KOPT-K1 (cell line): Measurements from ENCODE around the gene EIF2S3B.
"Not testable (repeated sequence)": the region's sequence is repeated elsewhere in the genome, so short reads cannot be mapped to it uniquely, and the experiment has no call there.

Experiments
- H3K27ac ChIP-seq: fragments of 200-600 bp; sonication (generic); 2 replicates; pipeline ENCODE4 v1.5.1; 2016; ENCODE audit warnings: antibody characterized with exemption, mild to moderate bottlenecking, low read depth, low read length; ENCODE audit not compliant: poor library complexity, severe bottlenecking
- H3K36me3 ChIP-seq: fragments of 200-600 bp; sonication (generic); 2 replicates; pipeline ENCODE4 v1.5.1; 2017; ENCODE audit warnings: antibody characterized with exemption, mild to moderate bottlenecking, low read length, moderate library complexity; ENCODE audit not compliant: insufficient read depth
- H3K9me3 ChIP-seq: fragments of 200-600 bp; sonication (generic); 2 replicates; pipeline ENCODE4 v1.5.1; 2017; ENCODE audit warnings: antibody characterized with exemption, low read length, mild to moderate bottlenecking; ENCODE audit not compliant: insufficient read depth, poor library complexity, severe bottlenecking

EIF2S3B gene

DNA sequence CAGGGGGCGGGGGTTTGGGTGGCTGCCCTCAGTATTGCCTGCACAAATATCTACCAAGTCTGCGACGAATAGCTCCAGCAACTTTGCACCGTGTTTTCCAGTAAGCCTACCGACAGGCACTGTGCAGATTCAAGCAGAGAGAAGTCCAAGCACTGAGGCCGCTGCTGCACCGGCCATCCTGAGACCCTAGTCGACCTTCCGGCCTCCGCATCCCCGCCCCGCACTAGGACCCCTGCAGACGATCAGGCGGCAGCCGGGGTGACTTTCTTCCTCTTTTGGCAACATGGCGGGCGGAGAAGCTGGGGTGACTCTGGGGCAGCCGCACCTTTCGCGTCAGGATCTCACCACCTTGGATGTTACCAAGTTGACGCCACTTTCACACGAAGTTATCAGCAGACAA lies at the start of gene EIF2S3B:
Gene EIF2S3B, plus strand, starts transcription at position 271 of the 400 bp plus-strand sequence. Its CDS starts 13 bp downstream, at position 284.
- Histone ChIP-seq H3K9me3 (no peaks in the 10 kb centered on the region), H3K36me3 (no peaks in the 10 kb centered on the region), H3K27ac (no peak within 1 kb of the TSS)

DNA sequence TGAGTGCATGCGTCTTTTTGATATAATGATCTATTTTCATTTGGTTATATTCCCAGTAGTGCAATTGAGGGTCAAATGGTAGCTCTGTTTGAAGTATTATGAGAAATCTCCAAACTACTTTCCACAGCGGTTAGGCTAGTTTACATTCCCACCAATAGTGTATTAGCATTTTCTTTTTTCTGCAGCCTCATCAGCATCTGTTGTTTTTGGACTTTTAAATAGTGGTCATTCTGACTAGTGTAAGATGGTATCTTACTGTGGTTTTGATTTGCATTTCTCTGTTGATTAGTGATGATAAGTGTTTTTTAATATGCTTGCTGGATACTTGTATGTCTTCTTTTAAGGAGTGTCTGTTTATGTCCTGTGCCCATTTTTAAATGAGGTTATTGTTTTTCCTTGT lies 48.8 kb upstream of the EIF2S3B start:
- Histone ChIP-seq H3K9me3 (peaks cover 32% of the 10 kb centered on the region), H3K27ac (no peak overlapping the region), H3K36me3 (no peaks in the 10 kb centered on the region)

DNA sequence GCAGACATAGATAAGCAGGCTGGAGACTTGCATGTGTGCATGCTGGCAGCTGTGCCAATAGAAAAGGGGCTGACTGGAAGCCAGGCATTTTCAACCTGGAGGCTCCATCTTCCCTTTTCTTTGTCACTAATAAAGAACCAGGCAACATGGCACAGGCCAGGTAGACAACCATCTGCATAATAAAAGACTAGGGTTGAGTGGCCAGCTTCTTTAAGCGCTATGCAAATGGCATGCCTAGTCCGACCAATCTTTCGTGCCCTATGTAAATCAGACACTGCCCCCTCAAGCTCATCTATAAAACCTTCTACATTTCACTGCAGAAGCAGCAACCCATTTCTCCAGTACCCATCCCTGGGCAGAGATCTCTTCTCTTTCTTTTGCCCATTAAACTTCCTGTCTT lies 47.9 kb upstream of the EIF2S3B start:
- H3K27ac ChIP-seq = no peak overlapping the region
- peaks cover 32% of the 10 kb centered on the region for H3K9me3 ChIP-seq
- H3K36me3 ChIP-seq = no peaks in the 10 kb centered on the region

DNA sequence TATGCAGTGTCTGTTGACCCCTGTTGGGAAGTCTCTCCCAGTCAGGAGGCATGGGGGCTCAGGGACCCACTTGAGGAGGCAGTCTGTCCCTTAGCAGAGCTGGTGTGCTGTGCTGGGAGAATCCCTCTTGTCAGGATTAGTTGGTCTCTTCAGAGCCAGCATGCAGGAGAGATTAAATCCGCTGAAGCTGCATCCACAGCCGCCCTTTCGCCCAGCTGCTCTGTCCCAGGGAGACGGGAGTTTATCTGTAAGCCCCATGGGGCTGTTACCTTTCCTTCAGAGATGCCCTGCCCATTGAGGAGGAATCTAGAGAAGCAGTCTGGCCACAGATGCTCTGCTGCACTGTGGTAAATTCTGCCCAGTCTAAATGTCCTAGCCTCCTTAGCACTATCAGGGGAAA lies 39.4 kb upstream of the EIF2S3B start:
- H3K9me3 ChIP-seq = no peaks in the 10 kb centered on the region
- H3K27ac ChIP-seq = no peak overlapping the region
- H3K36me3 ChIP-seq = no peaks in the 10 kb centered on the region

DNA sequence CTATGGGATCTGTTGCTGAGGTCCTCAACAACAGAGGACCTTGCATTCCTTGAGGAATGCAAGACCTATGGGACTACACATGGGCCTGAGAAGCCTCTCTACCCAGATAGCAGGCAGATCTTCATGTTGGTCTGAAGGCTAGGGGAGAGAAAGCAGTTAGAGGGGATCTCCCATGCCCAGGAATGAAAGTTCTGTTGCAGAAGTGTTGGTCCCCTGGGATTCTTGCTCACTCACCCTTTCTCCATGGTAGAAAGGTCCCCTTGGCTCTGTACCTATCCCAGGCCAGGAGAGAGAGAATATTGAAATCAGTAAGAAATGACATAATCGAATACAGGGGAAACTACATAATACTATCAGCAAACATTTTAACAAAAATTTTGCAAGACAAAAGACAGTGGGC lies 36.0 kb upstream of the EIF2S3B start:
- H3K27ac ChIP-seq = no peak overlapping the region
- H3K36me3 ChIP-seq = no peaks in the 10 kb centered on the region
- no peaks in the 10 kb centered on the region for H3K9me3 ChIP-seq

DNA sequence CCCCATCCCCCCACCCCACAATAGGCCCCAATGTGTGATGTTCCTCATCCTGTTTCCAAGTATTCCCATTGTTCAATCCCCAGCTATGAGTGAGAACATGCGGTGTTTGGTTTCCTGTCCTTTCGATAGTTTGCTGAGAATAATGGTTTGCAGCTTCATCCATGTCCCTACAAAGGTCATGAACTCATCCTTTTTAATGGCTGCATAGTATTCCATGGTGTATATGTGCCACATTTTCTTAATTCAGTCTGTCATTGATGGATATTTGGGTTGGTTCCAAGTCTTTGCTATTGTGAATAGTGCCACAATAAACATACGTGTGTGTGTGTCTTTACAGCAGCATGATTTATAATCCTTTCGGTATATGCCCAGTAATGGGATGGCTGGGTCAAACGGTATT lies 32.9 kb upstream of the EIF2S3B start:
- not testable (repeated sequence) for H3K36me3 ChIP-seq, H3K27ac ChIP-seq, H3K9me3 ChIP-seq

DNA sequence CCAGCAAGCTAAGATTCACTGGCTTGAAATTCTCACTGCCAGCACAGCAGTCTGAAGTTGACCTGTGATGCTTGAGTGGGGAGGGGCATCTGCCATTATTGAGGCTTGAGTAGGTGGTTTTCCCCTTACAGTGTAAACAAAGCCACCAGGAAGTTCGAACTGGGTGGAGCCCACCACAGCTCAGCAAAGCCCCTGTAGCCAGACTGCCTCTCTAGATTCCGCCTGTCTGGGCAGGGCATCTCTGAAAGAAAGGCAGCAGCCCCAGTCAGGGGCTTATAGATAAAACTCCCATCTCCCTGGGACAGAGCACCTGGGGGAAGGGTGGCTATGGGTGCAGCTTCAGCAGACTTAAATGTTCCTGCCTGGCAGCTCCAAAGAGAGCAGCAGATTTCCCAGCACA lies 23.8 kb upstream of the EIF2S3B start:
- not testable (repeated sequence) for H3K36me3 ChIP-seq, H3K9me3 ChIP-seq, H3K27ac ChIP-seq

DNA sequence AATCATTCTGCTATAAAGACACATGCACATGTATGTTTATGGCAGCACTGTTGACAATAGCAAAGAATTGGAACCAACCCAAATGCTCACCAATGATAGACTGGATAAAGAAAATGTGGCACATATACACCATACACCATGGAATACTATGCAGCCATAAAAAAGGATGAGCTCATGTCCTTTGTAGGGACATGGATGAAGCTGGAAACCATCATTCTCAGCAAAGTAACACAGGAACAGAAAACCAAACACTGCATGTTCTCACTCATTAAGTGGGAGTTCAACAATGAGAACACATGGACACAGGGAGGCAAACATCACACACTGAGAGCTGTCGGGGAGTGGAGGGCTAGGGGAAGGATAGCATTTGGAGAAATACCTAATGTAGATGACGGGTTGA lies 18.4 kb upstream of the EIF2S3B start:
- H3K36me3 ChIP-seq, H3K9me3 ChIP-seq, H3K27ac ChIP-seq: not testable (repeated sequence)

DNA sequence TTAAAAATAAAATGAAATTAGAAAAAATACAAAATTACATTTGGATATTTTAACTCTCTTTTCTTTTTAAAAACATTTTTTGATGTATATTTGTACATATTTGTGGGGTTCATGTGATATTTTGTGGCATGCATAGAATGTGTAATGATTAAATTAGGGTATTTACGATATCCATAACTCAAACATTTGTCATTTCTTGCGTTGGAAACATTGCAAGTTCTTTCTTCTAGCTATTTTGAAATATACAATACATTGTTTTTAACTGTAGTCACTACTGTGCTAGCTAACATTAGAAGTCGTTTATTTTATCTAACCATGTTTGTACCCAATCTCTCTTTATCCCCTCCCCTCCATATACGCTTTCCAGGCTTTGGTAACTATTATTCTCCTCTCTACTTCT lies 13.9 kb upstream of the EIF2S3B start:
- no peaks in the 10 kb centered on the region for H3K9me3 ChIP-seq
- no peak overlapping the region for H3K27ac ChIP-seq
- H3K36me3 ChIP-seq = no peaks in the 10 kb centered on the region

DNA sequence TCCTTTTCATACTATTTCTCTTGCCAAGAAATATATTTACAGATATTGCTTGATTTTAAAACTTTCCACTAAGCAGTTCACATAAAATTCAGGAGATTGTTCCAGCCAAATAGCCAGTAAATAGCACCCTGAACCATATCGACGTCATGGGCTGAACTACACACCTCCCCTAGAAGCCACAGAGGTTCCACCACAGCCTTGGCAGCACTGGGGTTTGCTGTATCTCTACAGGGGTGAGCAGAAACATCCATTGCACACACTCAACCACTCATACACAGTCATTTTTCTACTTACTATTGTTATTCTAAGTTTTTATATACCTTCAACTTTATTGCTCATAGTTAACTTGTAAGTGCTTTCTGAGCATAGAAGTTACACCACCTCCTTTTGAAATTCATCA lies 8.1 kb upstream of the EIF2S3B start:
- H3K36me3 ChIP-seq = no peaks in the 10 kb centered on the region
- no peaks in the 10 kb centered on the region for H3K9me3 ChIP-seq
- H3K27ac ChIP-seq = no peak overlapping the region

DNA sequence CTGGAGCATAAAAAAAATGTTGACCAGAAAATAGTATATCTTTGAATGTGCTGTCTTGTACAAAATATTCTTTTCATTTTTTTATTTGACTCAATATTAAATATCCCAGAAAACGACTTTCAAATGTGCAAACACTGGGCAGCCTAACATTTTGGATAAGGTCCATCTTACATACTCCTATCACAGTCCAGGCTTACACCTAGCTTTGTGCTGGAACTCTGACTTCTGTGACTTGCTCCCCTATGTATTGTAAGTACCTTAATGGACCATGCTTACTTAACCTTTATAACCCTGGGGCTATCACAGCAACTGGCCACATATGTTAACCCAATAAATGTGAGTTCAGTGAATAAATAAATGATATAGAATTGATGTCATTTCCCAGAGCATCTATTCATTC lies 7.6 kb upstream of the EIF2S3B start:
- no peaks in the 10 kb centered on the region for H3K9me3 ChIP-seq
- no peak overlapping the region for H3K27ac ChIP-seq
- H3K36me3 ChIP-seq = no peaks in the 10 kb centered on the region

DNA sequence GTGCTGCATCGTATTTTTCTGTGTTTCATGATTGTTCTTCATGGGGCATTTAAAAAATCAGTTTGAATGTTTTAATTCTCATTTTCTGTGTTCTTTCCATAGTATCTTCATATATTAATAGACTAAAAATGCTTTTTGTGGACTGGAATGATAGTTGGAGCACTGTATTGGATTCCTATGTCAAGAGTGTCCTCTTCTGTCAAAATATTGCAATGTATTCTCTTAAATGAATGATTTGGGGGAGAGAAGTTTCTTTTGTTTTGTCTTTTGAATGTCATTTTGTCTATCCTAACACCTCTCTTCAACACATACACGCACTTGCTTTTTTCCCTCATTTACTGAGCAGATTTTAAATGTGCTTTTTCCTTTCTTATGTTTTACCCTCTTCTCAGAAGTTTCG lies 4.7 kb upstream of the EIF2S3B start:
- Histone ChIP-seq H3K9me3 (no peaks in the 10 kb centered on the region), H3K27ac (no peak overlapping the region), H3K36me3 (no peaks in the 10 kb centered on the region)

DNA sequence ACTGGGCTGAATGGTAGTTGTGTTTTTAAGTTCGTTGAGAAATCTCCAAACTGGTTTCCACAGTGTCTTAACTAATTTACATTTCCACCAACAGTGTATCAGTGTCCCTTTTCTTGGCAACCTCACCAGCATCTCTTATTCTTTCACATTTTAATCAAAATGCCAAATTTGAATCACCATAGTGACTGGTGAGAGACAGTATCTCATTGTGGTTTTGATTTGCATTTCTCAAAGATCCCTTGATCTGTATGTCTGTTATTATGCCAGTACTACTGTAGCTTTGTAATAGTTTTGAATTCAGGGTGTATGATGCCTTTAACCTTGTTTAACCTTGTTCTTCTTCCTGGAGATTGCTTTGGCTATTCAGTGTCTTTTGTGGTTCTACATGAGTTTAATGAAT lies 2.2 kb upstream of the EIF2S3B start:
- H3K9me3 ChIP-seq = no peaks in the 10 kb centered on the region
- H3K27ac ChIP-seq = no peak overlapping the region
- no peaks in the 10 kb centered on the region for H3K36me3 ChIP-seq

DNA sequence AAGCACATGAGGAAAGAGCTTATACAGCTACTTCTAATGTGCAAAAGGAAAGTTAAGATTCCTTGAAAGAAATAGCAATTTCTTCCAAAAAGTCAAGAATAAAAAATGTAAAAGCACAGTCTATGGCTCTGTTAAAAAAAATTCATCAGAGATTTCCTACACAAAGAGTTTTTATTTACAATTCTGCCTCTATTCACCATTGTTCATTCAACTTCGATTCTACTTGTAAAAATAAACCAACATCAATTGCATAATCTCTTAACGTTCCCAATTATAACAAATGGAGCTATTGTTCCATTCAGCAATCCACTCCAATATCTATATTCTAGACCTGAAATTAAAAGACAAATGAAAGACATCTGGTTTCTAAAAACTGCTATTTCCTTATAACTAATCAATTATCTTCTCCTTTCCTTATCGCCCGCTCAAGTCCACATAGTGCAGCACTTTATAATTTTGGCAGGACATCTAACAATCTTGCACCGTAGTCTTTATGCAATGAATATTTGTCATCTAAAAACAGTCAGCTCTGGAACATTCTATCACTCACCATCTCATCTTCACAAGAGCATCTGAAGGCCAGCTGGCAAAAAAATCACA lies 6.2 kb downstream of the EIF2S3B start:
- Histone ChIP-seq H3K27ac (no peak overlapping the region), H3K36me3 (no peaks in the 10 kb centered on the region), H3K9me3 (no peaks in the 10 kb centered on the region)

DNA sequence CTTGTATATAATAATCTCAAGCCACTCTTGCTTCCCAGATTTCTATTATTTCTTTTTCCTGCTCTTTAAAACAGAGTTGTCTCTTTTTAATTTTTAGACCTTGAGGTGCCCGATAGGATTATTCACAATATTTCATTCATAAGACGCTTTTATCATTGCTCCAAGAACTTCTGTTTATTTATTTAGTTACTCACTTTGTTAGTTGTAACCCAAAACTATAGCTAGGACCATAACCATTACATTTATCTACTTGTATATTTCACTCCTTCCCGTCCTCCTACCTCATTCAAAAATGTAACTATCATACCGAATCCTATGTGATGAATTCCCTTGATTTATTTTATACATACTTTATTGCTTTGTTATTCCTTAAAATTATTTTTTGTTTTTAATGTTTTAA lies 7.1 kb downstream of the EIF2S3B start:
- Histone ChIP-seq H3K36me3 (no peaks in the 10 kb centered on the region), H3K9me3 (no peaks in the 10 kb centered on the region), H3K27ac (no peak overlapping the region)

DNA sequence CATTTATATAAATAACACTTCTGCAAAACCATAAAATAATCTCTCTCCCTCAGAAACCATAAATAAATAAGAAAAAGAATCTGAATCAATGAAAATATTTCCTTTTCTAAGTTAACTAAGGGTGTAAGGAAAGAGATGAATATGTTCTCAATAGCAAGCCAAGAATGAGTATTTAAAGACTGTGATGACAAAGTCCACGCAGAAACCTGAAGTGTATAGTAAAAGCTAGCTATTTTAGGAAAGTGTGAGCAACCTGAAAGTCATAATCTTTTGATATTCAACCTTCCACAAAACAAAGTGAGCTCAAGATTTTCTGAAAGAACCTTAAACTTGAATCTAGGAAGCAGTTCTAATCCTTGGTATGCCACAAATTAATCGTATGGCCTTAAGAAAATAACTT lies 15.9 kb downstream of the EIF2S3B start:
- Histone ChIP-seq H3K27ac (no peak overlapping the region), H3K9me3 (no peaks in the 10 kb centered on the region), H3K36me3 (no peaks in the 10 kb centered on the region)
